NCI-H446 (cell line): ENCODE measurements around the gene SMNDC1.
"Not testable (repeated sequence)": the region's sequence is repeated elsewhere in the genome, so short reads cannot be mapped to it uniquely, and the experiment has no call there.

Experiments used
- DNase-seq, 2 experiments: peaks; one replicate each; lab custom pipeline; 2025; lab: John Stamatoyannopoulos, UW

SMNDC1 gene

GRCh38 chr10:110279407-110279986, 25.2 kb downstream of the SMNDC1 start:
- peak; percentile 34 to 61 for DNase-seq

DNA sequence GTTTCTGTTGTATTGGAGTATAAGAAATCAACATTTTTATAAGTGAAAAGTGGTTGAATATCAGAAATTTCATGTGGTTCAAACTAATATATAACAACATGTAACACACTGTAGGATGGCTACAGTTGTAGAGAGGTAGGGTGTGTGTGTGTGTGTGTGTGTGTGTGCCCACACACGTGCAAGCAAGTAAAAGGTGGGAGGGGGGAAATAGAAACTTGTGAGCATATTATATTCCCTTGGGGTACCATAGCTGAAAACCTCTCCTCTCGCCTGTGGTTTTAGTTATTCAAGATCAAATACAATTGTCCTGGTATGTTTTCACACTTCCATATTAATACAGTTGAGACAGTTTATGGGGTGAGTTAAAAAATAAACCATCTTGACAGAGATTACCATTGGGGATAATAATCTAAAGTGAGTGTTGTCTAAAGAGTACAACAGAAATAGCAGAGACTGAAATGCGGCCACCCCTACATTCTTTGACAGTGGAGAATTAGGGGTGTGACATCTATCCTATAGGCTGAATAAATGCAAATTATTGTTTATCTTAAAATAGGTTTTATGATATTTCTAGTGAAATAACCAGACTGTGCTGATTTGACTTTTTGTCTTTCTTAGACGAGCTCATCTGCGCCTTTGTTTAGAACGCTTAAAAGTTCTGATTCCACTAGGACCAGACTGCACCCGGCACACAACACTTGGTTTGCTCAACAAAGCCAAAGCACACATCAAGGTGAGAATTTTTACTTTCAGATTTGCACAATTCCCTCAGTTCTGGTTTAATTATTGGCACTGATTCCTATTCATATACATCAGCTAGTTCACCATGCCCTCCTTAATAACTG, 25.9 kb downstream of the SMNDC1 start:
- DNase-seq, result no peak

DNA sequence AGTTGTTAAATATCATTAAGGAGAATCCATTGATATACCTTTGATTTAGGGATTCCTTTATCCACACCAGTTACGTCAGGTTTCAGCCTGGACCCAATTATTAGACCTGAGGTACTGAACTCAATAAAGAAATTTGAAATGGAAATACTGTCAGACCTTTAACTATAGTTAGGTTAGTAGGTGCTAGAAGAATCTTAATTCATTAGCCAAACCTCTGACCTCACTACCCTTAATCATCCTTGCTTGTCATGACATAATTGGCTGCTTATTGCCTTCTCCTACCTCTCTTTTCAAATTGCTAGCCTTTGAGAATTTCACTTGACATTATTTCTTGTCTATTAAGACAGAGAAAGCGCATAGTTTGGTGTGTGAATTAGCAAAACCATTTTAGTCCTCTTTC, 27.1 kb downstream of the SMNDC1 start:
- no peak for DNase-seq

DNA sequence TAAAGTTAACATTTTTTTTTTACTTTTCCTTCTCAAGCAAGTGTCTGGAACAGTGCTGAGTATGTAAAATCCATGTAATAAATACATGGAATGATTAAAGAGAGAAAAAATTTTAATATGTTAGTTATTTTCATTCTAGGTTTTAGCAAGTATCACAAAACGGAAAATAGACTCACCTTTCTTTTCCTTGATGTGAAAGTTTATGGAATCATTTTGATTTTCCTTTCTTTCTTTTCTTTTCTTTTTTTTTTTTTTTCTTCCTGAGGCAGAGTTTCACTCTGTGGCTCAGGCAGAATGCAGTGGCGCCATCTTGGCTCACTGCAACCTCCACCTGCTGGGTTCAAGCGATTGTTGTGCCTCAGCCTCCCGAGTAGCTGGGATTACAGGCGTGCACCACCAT, 28.1 kb downstream of the SMNDC1 start:
- DNase-seq, result no peak

- DNase-seq, result peak in 1 of 2 experiments; percentile 61
These were observed 29.5 kb downstream of the SMNDC1 start for GRCh38 chr10:110275128-110275729.

GRCh38 chr10:110274647-110275046, 30.1 kb downstream of the SMNDC1 start:
- no peak for DNase-seq

- no peak for DNase-seq
These were observed 30.6 kb downstream of the SMNDC1 start for GRCh38 chr10:110274072-110274627.

DNA sequence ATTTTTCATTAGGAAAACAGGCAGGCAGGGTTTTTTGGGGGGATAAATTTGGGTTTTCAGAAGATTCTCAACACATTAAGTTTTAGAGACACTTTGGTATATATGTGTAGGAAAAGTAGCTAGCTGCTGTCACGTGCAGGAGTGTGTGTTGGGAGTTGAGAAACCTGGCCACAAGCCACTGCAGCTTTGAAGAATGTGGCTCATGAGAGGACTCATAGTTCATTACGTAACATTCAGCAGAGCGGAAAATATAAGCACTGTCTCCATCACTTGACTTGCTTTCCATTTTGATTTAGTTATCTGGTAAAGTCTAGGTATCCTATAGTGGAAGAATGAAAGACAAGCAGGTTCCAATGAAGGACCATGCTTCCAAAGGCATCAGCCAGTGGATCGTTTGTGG, 31.2 kb downstream of the SMNDC1 start:
- peak in 1 of 2 experiments; percentile 53 for DNase-seq

DNA sequence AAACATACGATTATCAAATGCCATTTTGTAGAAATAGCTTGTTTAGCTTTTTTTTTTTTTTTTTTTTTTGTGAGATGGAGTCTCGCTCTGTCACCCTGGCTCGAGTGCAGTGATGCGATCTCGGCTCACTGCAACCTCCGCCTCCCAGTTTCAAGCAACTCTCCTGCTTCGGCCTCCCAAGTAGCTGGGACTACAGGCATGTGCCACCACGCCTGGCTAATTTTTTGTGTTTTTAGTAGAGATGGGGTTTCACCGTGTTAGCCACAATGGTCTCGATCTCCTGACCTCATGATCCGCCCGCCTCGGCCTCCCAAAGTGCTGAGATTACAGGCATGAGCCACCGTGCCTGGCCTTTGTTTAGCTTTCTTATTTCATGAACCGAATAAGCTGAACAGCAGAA, 31.7 kb downstream of the SMNDC1 start:
- DNase-seq, result not testable (repeated sequence)

GRCh38 chr10:110269374-110270318, 35.1 kb downstream of the SMNDC1 start:
- peak; percentile 40 to 58 for DNase-seq

DNA sequence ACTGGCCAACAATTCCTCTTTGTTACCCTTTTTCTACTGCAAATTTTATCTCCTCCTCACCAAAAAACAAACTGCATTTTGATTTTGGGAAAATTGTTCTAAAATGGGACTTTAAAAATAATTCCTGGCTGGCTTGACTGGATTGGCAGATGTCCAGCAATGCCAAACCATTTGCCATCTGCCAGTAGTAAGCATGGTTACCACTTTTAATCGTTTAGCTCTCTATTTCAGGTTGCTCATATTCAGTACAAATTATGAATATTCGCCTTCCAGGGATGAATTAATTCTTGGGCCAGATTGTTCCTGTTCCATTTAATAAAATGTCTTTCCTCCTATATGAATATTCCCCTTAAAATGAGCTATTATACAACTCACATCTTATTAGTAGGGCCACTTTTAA, 35.7 kb downstream of the SMNDC1 start:
- peak; percentile 51 to 75 for DNase-seq

GRCh38 chr10:110268442-110268841, 36.3 kb downstream of the SMNDC1 start:
- peak in 1 of 2 experiments; percentile 15 for DNase-seq

DNA sequence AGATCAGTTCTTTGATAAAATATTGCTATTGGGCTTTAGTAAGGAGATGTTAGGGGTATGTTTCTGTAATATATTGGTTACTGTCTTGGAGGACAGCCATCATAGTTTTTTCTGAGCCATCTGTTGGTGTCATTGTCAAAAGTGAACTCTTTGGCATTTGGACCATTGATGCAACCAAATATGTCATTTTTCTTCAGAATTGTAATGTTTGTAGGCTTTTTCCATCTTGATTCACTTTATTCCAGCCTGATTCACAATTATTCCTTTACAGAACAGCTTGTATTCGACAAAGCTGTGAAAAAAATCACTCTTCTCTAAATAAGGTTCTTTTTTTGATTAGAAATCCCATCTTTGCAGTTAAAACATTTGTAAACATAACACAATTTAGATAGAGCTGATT, 37.4 kb downstream of the SMNDC1 start:
- peak; percentile 43 to 67 for DNase-seq

GRCh38 chr10:110265573-110266193, 39.0 kb downstream of the SMNDC1 start:
- DNase-seq, result no peak

DNA sequence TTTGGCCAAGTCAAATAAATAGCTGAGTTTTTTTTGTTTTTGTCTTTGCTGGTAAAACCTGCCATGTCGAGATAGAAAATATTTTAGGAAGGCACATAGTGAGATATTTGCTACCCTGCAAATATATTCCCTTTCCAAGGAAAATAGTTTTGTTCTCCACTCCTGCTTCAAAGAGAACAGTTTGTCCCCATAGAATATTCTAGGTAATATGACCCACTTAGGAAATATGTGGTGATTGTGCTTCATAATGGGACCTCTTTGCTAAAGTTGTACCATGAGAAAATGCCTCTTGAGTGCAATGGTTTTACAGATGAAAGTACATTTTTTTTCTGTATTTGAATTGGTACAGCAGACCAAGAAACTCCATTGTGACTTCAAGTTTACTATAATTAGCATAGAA, 41.6 kb downstream of the SMNDC1 start:
- DNase-seq, result no peak

GRCh38 chr10:110260746-110261477, 43.8 kb downstream of the SMNDC1 start:
- DNase-seq, result no peak

- no peak for DNase-seq
These were observed 45.4 kb downstream of the SMNDC1 start for GRCh38 chr10:110259317-110259716.

DNA sequence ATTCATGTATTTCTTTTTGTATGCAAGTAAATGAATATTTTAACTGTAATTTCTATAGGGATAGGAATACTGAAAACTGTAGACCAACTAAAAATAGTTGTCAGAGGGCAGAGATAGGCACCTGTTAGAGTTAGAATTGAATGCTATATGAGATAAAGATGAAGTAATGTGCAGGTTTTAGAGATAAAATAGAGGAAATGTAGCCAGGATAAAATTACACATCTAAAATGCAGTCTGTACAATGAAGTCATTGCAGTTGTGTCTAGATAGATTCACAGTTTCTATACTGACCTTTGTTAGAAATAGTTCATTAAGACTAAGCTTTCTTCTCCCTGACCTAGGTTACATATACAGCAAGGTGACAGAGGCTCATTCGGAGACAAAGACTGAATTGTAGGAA, 46.2 kb downstream of the SMNDC1 start:
- no peak for DNase-seq

DNA sequence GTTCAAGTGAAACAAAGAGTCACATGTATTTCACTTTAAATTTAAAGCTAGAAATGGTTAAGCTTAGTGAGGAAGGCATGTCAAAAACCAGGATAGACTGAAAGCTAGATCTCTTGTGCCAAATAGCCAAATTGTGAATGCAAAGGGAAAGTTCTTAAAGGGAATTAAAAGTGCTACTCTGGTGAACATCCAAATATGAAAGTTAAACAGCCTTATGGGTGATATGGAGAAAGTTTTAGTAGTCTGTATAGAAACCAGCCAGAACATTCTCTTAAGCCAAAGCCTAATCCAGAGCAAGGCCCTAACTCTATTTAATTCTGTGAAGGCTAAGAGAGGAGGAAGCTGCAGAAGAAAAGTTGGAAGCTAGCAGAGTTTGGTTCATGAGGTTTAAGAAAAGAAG, 50.3 kb downstream of the SMNDC1 start:
- DNase-seq, result no peak

GRCh38 chr10:110252151-110252550, 52.6 kb downstream of the SMNDC1 start:
- no peak for DNase-seq

GRCh38 chr10:110251392-110251791, 53.3 kb downstream of the SMNDC1 start:
- not testable (repeated sequence) for DNase-seq
